B cell (primary cell): ENCODE data around the gene ESPNL. TPM values are rescaled to one million over a fixed set of nuclear protein-coding genes. Genes with fewer than 3 reads are reported as not detected.

ENCODE experiments used
- ATAC-seq: fragments of 200-7000 bp; cut with Tn5 transposase; one replicate; pipeline ENCODE4 v1.10.0; 2021; ENCODE audit warnings: low read depth, mild to moderate bottlenecking, moderate number of reproducible peaks, moderate library complexity
- CTCF ChIA-PET: fragments of 350-600 bp; sonication (Branson Sonifier 250); formaldehyde crosslinking; loops from one replicate; lab custom pipeline; 2021; ENCODE audit warnings: antibody characterized with exemption, inconsistent platforms; lab: Charles Lee
- POLR2A ChIA-PET: fragments of 350-600 bp; sonication (Branson Sonifier 250); formaldehyde crosslinking; loops from one replicate; lab custom pipeline; 2021; ENCODE audit warnings: antibody characterized with exemption; lab: Charles Lee
- DNase-seq: peaks from one replicate; pipeline ENCODE4 v3.0.0; 2013
- H2AFZ ChIP-seq: 2 replicates; pipeline ENCODE4 v1.6.1; 2012; ENCODE audit warnings: mild to moderate bottlenecking, low read depth, low read length; ENCODE audit not compliant: insufficient read depth, poor library complexity, severe bottlenecking
- H3K27ac ChIP-seq, 2 donors: 1 replicate in 1 of 2; 2 replicates in 1 of 2; pipeline ENCODE4 v1.5.1; 2012 to 2013; ENCODE audit warnings: low read length in 2 of 2, mild to moderate bottlenecking in 2 of 2, moderate library complexity in 1 of 2
- H3K27me3 ChIP-seq, 4 experiments: fragments of 200-600 bp in 1 of 4; sonication (generic) in 1 of 4; replicated peaks in 1 of 4; 1 replicate in 2 of 4; 2 replicates in 2 of 4; pipeline versions ENCODE4 v1.6.1 to v1.7.0; 2013 to 2016; ENCODE audit warnings: low read length in 3 of 4, mild to moderate bottlenecking in 2 of 4, mixed read lengths in 1 of 4, moderate library complexity in 1 of 4; ENCODE audit not compliant: insufficient read depth in 4 of 4, control insufficient read depth in 3 of 4; ENCODE audit errors: control extremely low read depth in 1 of 4
- H3K36me3 ChIP-seq, 2 experiments: replicated peaks in 1 of 2; 1 replicate in 1 of 2; 2 replicates in 1 of 2; pipeline versions ENCODE4 v1.6.1 to v1.7.1; 2013; ENCODE audit warnings: low read length in 1 of 2; ENCODE audit not compliant: insufficient read depth in 2 of 2, control insufficient read depth in 1 of 2; ENCODE audit errors: control extremely low read depth in 1 of 2, extremely low read depth in 1 of 2
- H3K4me1 ChIP-seq, 2 donors: fragments of 200-600 bp in 1 of 2; sonication (generic) in 1 of 2; 1 replicate in 1 of 2; 2 replicates in 1 of 2; pipeline versions ENCODE4 v1.5.1 to v1.6.1; 2013 to 2017; ENCODE audit warnings: low read length in 2 of 2; ENCODE audit not compliant: control insufficient read depth in 2 of 2, insufficient read depth in 2 of 2
- H3K4me2 ChIP-seq: replicated peaks from 2 replicates; pipeline ENCODE3; 2012; ENCODE audit warnings: mild to moderate bottlenecking, low read depth, low read length; ENCODE audit not compliant: poor library complexity, severe bottlenecking
- H3K4me3 ChIP-seq, 5 experiments: fragments of 200-600 bp in 1 of 5; sonication (generic) in 1 of 5; 1 replicate in 3 of 5; 2 replicates in 2 of 5; pipeline versions ENCODE4 v1.5.1 to v1.7.0; 2011 to 2016; ENCODE audit warnings: low read length in 4 of 5, mild to moderate bottlenecking in 4 of 5, low read depth in 2 of 5, control low read depth in 1 of 5, moderate library complexity in 1 of 5; ENCODE audit not compliant: insufficient read depth in 1 of 5; ENCODE audit errors: control extremely low read depth in 1 of 5, extremely low read depth in 1 of 5
- H3K79me2 ChIP-seq: fragments of 200-600 bp; sonication (generic); one replicate; pipeline ENCODE4 v1.6.0; 2016; ENCODE audit warnings: low read length; ENCODE audit not compliant: control insufficient read depth, insufficient read depth
- H3K9ac ChIP-seq: fragments of 200-600 bp; sonication (generic); 2 replicates; pipeline ENCODE4 v1.6.1; 2017; ENCODE audit warnings: mild to moderate bottlenecking, low read length, moderate library complexity
- H3K9me3 ChIP-seq, 3 donors: one replicate each; pipeline versions ENCODE4 v1.6.1 to v1.7.1; 2013; ENCODE audit warnings: low read length in 2 of 3; ENCODE audit not compliant: control insufficient read depth in 2 of 3, insufficient read depth in 1 of 3; ENCODE audit errors: control extremely low read depth in 1 of 3
- H4K20me1 ChIP-seq: 2 replicates; pipeline ENCODE4 v1.6.0; 2012; ENCODE audit warnings: mild to moderate bottlenecking, low read length; ENCODE audit not compliant: insufficient read depth, control insufficient read depth, poor library complexity, severe bottlenecking
- H3K27ac Mint-ChIP-seq: one replicate; pipeline ENCODE4 v1.8.0; 2021; ENCODE audit warnings: mixed read lengths
- H3K27me3 Mint-ChIP-seq: one replicate; pipeline ENCODE4 v1.8.0; 2021; ENCODE audit warnings: mixed read lengths
- H3K4me1 Mint-ChIP-seq: one replicate; pipeline ENCODE4 v1.8.0; 2021; ENCODE audit warnings: mixed read lengths
- H3K4me3 Mint-ChIP-seq: one replicate; pipeline ENCODE4 v1.8.0; 2021; ENCODE audit warnings: mixed read lengths
- H3K9me3 Mint-ChIP-seq: one replicate; pipeline ENCODE4 v1.8.0; 2022; ENCODE audit warnings: mixed read lengths; ENCODE audit not compliant: insufficient read depth
- CTCF ChIP-seq: fragments of 200-600 bp; IDR thresholded peaks from one replicate; pipeline ENCODE4 v1.8.0; 2022; ENCODE audit warnings: antibody characterized with exemption, mild to moderate bottlenecking
- EZH2 ChIP-seq: IDR thresholded peaks from 2 replicates; pipeline ENCODE4 v1.6.1; 2012; ENCODE audit warnings: borderline replicate concordance, low read depth, mild to moderate bottlenecking, moderate library complexity, low read length; ENCODE audit not compliant: insufficient read depth, poor library complexity, severe bottlenecking
- WGBS: methylation state at CpG from one replicate; pipeline ENCODE4 v1.1.5; 2013; ENCODE audit warnings: missing lambda C conversion rate; ENCODE audit not compliant: insufficient coverage; 5-methylcytosine and 5-hydroxymethylcytosine counted together
- intact Hi-C: fragments of 100-400 bp; cut with micrococcal nuclease; formaldehyde crosslinking; loops from one replicate; pipeline ENCODE4 v1.10.0; 2022
- polyA plus RNA-seq: library from polyadenylated mRNA; depleted of rRNA; stranded (reverse); fragments of >200 nt; gene quantifications from 2 replicates; pipeline ENCODE4 v1.2.3, GENCODE V29; 2012
- total RNA-seq, 2 donors: library from RNA; stranded (reverse); fragments of 120-200 nt in 1 of 2; gene quantifications; 1 replicate in 1 of 2; 2 replicates in 1 of 2; pipeline versions ENCODE4 v1.2.3 to v1.2.4, GENCODE V29; 2013 to 2022

Gene ESPNL
- total and polyA plus RNA-seq, 2 donors (not counting 1 experiment from before 2014, with no cell fraction given), result 1.6 to 2.5 TPM

GRCh38 chr2:238141541-238142318 lies 41.6 kb downstream of the ESPNL start:
- ChIA-PET CTCF (interaction anchor here (0.7 kb wide), 1 partner anchor 19 kb away, joined by 4 read pairs; no protein-coding TSS in a partner anchor), POLR2A (no interaction called here)
- 68% methylated on average over 4 of the region's 10 CpGs for WGBS
- no peak overlapping the region for H3K4me3 Mint-ChIP-seq
- Histone ChIP-seq H3K79me2 (no peaks in the 10 kb centered on the region), H4K20me1 (no peaks in the 10 kb centered on the region), H3K4me2 (no peak overlapping the region), H3K27ac (no peak overlapping the region), H3K4me3 (no peak overlapping the region), H3K9ac (no peak overlapping the region), H3K27me3 (peaks cover 0 to 7% (median 1%) of the 10 kb centered on the region in 4 experiments), H3K9me3 (peaks cover 0 to 4% (median 0%) of the 10 kb centered on the region in 3 donors), H3K4me1 (peaks cover 16 to 26% of the 10 kb centered on the region in 2 donors), H3K36me3 (no peaks in the 10 kb centered on the region), H2AFZ (no peak overlapping the region)
- TF ChIP-seq EZH2 (no peak), CTCF (no peak)
- DNase-seq (no peak), ATAC-seq (no peak)
- H3K27ac Mint-ChIP-seq, result no peak overlapping the region
- intact Hi-C loops, result no loop called here
- H3K4me1 Mint-ChIP-seq, result peaks cover 12% of the 10 kb centered on the region
- H3K9me3 Mint-ChIP-seq, result no peaks in the 10 kb centered on the region
- no peaks in the 10 kb centered on the region for H3K27me3 Mint-ChIP-seq
